C4-2B (cell line): ENCODE data around the gene FAM184A.

ENCODE experiments used
- CTCF ChIP-seq: fragments of 450-650 bp; conservative IDR thresholded peaks from 2 replicates; pipeline ENCODE4 v1.5.1; 2017; ENCODE audit warnings: mild to moderate bottlenecking
- ZFX ChIP-seq: fragments of 450-650 bp; IDR thresholded peaks from 2 replicates; pipeline ENCODE4 v1.6.1; 2017

GRCh38 chr6:119037264-119037663 is 41.2 kb downstream of the FAM184A start:
- TF ChIP-seq CTCF = no peak
- TF ChIP-seq ZFX = no peak
